HepG2 (cell line): ENCODE measurements around the gene RNF13. TPM values are rescaled to one million over a fixed set of nuclear protein-coding genes. Genes with fewer than 3 reads are reported as not detected.

Experiments
- AGO2 ChIP-seq: fragments of 200-400 bp; formaldehyde crosslinking; optimal IDR thresholded peaks from 2 replicates; pipeline ENCODE3; 2017; ENCODE audit warnings: mild to moderate bottlenecking, low read depth, low read length, moderate library complexity
- FOXP1 ChIP-seq, 2 experiments: fragments of 450-650 bp in 1 of 2; IDR thresholded peaks; 2 replicates each; pipeline ENCODE4 v1.6.1; 2017 to 2018; ENCODE audit warnings: antibody characterized with exemption in 1 of 2
- GATA4 ChIP-seq: sonication (generic); IDR thresholded peaks from 2 replicates; pipeline ENCODE4 v1.6.1; 2016; ENCODE audit warnings: antibody characterized with exemption, low read depth, borderline replicate concordance
- KMT2A ChIP-seq: sonication (generic); formaldehyde crosslinking; IDR thresholded peaks from 2 replicates; pipeline ENCODE4 v1.4.0; 2020; ENCODE audit warnings: missing genetic modification reagents
- NFYC ChIP-seq: IDR thresholded peaks from 2 replicates; pipeline ENCODE4 v1.6.1; 2016; ENCODE audit warnings: missing genetic modification reagents, missing compliant biosample characterization
- PITX1 ChIP-seq: sonication (generic); formaldehyde crosslinking; IDR thresholded peaks from 2 replicates; pipeline ENCODE4 v1.5.1; 2020; ENCODE audit warnings: mild to moderate bottlenecking, missing genetic modification reagents
- RORA ChIP-seq: sonication (generic); formaldehyde crosslinking; IDR thresholded peaks from 2 replicates; pipeline ENCODE4 v1.5.0; 2020; ENCODE audit warnings: mild to moderate bottlenecking, missing genetic modification reagents, moderate library complexity
- SNAI1 ChIP-seq: sonication (generic); formaldehyde crosslinking; IDR thresholded peaks from 2 replicates; pipeline ENCODE4 v1.5.0; 2020; ENCODE audit warnings: mild to moderate bottlenecking, missing genetic modification reagents, borderline replicate concordance
- TBP ChIP-seq: sonication (generic); formaldehyde crosslinking; IDR thresholded peaks from 2 replicates; pipeline ENCODE4 v1.5.0; 2020; ENCODE audit warnings: missing genetic modification reagents
- ZBTB3 ChIP-seq: sonication (generic); formaldehyde crosslinking; IDR thresholded peaks from 2 replicates; pipeline ENCODE4 v1.4.0; 2020; ENCODE audit warnings: low read depth, mild to moderate bottlenecking, moderate library complexity, missing genetic modification reagents, borderline replicate concordance
- ZBTB7A ChIP-seq: sonication (generic); formaldehyde crosslinking; IDR thresholded peaks from 2 replicates; pipeline ENCODE4 v1.8.0; 2022; ENCODE audit warnings: mild to moderate bottlenecking, missing genetic modification reagents
- ZBTB8A ChIP-seq: sonication (generic); formaldehyde crosslinking; IDR thresholded peaks from 2 replicates; pipeline ENCODE4 v1.4.0; 2020; ENCODE audit warnings: mild to moderate bottlenecking, low read depth, missing genetic modification reagents, borderline replicate concordance
- ZMYM4 ChIP-seq: sonication (generic); formaldehyde crosslinking; IDR thresholded peaks from 2 replicates; pipeline ENCODE4 v1.8.1; 2023; ENCODE audit warnings: mild to moderate bottlenecking, missing genetic modification reagents
- ZNF160 ChIP-seq: sonication (generic); formaldehyde crosslinking; IDR thresholded peaks from 2 replicates; pipeline ENCODE4 v1.8.0; 2022; ENCODE audit warnings: mild to moderate bottlenecking, inconsistent platforms, missing genetic modification reagents
- ZNF180 ChIP-seq: sonication (generic); formaldehyde crosslinking; IDR thresholded peaks from 2 replicates; pipeline ENCODE4 v1.4.0; 2020; ENCODE audit warnings: low read depth, missing genetic modification reagents, borderline replicate concordance
- ZNF24 ChIP-seq: fragments of 450-650 bp; IDR thresholded peaks from 2 replicates; pipeline ENCODE4 v1.6.1; 2017; ENCODE audit warnings: antibody characterized with exemption, mild to moderate bottlenecking
- ZNF260 ChIP-seq: sonication (generic); formaldehyde crosslinking; IDR thresholded peaks from 2 replicates; pipeline ENCODE4 v1.4.0; 2020; ENCODE audit warnings: missing genetic modification reagents, low read depth, mild to moderate bottlenecking, borderline replicate concordance
- ZNF274 ChIP-seq: sonication (generic); formaldehyde crosslinking; IDR thresholded peaks from 2 replicates; pipeline ENCODE4 v1.5.1; 2020; ENCODE audit warnings: mild to moderate bottlenecking, missing genetic modification reagents
- ZNF354B ChIP-seq: sonication (generic); formaldehyde crosslinking; IDR thresholded peaks from 2 replicates; pipeline ENCODE4 v1.8.0; 2022; ENCODE audit warnings: mild to moderate bottlenecking, missing genetic modification reagents
- ZNF501 ChIP-seq: sonication (generic); formaldehyde crosslinking; IDR thresholded peaks from 2 replicates; pipeline ENCODE4 v1.5.1; 2020; ENCODE audit warnings: mild to moderate bottlenecking, moderate library complexity, missing genetic modification reagents
- ZNF552 ChIP-seq: sonication (generic); formaldehyde crosslinking; IDR thresholded peaks from 2 replicates; pipeline ENCODE4 v1.9.0; 2022; ENCODE audit warnings: missing genetic modification reagents, mild to moderate bottlenecking, borderline replicate concordance
- ZNF713 ChIP-seq: sonication (generic); formaldehyde crosslinking; IDR thresholded peaks from 2 replicates; pipeline ENCODE4 v1.4.0; 2020; ENCODE audit warnings: mild to moderate bottlenecking, missing genetic modification reagents
- polyA plus RNA-seq, 8 experiments: library from polyadenylated mRNA; depleted of rRNA in 3 of 8; stranded (reverse) in 7 of 8; unstranded in 1 of 8; fragments of >200 nt; fragmentation: Illumina TruSeq in 4 of 8; extraction: Trizol in 4 of 8; gene quantifications; 2 replicates each; pipeline versions ENCODE4 v1.2.1 to v1.2.3, GENCODE V29; 2011 to 2016; ENCODE audit warnings: low read depth in 4 of 8, missing spikeins in 1 of 8, mixed read lengths in 1 of 8; ENCODE audit not compliant: insufficient read depth in 1 of 8
- total RNA-seq, 5 experiments: library from RNA; depleted of rRNA; stranded (reverse); fragments of >200 nt; fragmentation: Illumina TruSeq; extraction: Trizol; gene quantifications; 2 replicates each; pipeline ENCODE4 v1.2.3, GENCODE V29; 2016; ENCODE audit warnings: low read depth in 1 of 5
- TF ChIP-seq, protein P1 (sequence below): sonication (generic); formaldehyde crosslinking; IDR thresholded peaks from 2 replicates; pipeline ENCODE4 v1.4.0; 2020; ENCODE audit warnings: mild to moderate bottlenecking, missing genetic modification reagents
- TF ChIP-seq, protein P2 (sequence below): sonication (generic); formaldehyde crosslinking; IDR thresholded peaks from 2 replicates; pipeline ENCODE4 v1.4.0; 2020; ENCODE audit warnings: missing genetic modification reagents
- TF ChIP-seq, protein P3 (sequence below): sonication (generic); formaldehyde crosslinking; IDR thresholded peaks from 2 replicates; pipeline ENCODE4 v1.4.0; 2020; ENCODE audit warnings: mild to moderate bottlenecking, missing genetic modification reagents

Gene RNF13
- total and polyA plus RNA-seq, 2 of the 13 experiments (the other 11 are each of a cell fraction or from before 2014, with no cell fraction given): 39.8 to 46.0 TPM

DNA sequence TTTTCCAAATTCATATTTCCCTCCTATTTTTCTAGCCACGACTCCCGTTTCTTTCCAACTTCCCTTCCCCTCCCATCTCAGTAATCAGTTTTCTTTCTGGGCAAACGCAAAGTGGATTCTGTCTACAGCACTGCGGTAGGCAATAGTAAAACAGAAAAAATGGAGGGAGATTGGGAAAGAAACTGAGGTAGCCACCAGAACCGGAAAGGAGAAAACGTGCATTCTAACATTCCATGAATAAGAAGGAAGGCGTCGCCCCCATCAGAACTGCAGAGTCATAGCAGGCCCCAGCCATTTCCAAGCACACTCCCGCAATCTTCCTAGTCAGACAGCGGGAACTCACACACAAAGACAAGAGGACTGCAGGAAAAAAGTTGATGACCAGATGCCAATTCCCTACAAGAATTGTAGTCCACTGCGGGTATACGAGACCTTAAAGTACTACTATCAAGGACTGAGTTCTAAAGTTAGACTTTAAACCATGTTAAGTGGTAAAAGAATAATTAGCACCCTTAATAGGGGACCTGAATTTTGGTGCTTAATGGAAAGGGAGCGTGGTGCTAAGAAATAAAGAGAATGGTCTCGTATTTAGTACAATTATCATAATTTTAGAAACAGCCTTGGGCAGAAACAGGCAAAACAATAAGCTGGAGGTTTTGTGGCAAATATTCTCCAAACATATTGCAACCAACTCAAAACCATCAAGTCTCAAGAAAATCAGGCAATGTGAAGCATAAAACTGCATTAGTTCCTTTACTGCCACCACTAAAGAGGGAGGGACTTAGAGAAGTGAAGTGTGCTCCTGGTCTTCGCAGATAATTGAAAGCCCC, 156.3 kb downstream of the RNF13 start (continued):
- no peak for TF ChIP-seq ZNF24
- no peak for TF ChIP-seq AGO2
- TF ChIP-seq RORA (CRISPR knock-in tag): no peak
- TF ChIP-seq PITX1: peak; percentile 30; the same call in 1 of the 2 replicates
- TF ChIP-seq FOXP1 (IDR thresholded peaks at IDR 0.05): no peak
- TF ChIP-seq FOXP1 (CRISPR knock-in tag; IDR thresholded peaks at IDR 0.05): no peak
- TF ChIP-seq ZNF354B (CRISPR knock-in tag): no peak
- TF ChIP-seq ZNF160 (CRISPR knock-in tag): no peak
- TF ChIP-seq ZNF180 (CRISPR knock-in tag): no peak
- TF ChIP-seq TBP: no peak
- TF ChIP-seq ZNF274: no peak
- TF ChIP-seq ZNF260 (CRISPR knock-in tag): no peak
- TF ChIP-seq NFYC (CRISPR knock-in tag): no peak
- TF ChIP-seq, protein P1, sequence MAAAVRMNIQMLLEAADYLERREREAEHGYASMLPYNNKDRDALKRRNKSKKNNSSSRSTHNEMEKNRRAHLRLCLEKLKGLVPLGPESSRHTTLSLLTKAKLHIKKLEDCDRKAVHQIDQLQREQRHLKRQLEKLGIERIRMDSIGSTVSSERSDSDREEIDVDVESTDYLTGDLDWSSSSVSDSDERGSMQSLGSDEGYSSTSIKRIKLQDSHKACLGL (CRISPR knock-in tag): no peak
- TF ChIP-seq ZNF501 (CRISPR knock-in tag): peak; percentile 45; the same call in 1 of the 2 replicates
- TF ChIP-seq, protein P2, sequence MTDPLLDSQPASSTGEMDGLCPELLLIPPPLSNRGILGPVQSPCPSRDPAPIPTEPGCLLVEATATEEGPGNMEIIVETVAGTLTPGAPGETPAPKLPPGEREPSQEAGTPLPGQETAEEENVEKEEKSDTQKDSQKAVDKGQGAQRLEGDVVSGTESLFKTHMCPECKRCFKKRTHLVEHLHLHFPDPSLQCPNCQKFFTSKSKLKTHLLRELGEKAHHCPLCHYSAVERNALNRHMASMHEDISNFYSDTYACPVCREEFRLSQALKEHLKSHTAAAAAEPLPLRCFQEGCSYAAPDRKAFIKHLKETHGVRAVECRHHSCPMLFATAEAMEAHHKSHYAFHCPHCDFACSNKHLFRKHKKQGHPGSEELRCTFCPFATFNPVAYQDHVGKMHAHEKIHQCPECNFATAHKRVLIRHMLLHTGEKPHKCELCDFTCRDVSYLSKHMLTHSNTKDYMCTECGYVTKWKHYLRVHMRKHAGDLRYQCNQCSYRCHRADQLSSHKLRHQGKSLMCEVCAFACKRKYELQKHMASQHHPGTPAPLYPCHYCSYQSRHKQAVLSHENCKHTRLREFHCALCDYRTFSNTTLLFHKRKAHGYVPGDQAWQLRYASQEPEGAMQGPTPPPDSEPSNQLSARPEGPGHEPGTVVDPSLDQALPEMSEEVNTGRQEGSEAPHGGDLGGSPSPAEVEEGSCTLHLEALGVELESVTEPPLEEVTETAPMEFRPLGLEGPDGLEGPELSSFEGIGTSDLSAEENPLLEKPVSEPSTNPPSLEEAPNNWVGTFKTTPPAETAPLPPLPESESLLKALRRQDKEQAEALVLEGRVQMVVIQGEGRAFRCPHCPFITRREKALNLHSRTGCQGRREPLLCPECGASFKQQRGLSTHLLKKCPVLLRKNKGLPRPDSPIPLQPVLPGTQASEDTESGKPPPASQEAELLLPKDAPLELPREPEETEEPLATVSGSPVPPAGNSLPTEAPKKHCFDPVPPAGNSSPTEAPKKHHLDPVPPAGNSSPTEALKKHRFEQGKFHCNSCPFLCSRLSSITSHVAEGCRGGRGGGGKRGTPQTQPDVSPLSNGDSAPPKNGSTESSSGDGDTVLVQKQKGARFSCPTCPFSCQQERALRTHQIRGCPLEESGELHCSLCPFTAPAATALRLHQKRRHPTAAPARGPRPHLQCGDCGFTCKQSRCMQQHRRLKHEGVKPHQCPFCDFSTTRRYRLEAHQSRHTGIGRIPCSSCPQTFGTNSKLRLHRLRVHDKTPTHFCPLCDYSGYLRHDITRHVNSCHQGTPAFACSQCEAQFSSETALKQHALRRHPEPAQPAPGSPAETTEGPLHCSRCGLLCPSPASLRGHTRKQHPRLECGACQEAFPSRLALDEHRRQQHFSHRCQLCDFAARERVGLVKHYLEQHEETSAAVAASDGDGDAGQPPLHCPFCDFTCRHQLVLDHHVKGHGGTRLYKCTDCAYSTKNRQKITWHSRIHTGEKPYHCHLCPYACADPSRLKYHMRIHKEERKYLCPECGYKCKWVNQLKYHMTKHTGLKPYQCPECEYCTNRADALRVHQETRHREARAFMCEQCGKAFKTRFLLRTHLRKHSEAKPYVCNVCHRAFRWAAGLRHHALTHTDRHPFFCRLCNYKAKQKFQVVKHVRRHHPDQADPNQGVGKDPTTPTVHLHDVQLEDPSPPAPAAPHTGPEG (CRISPR knock-in tag): no peak
- no peak; the same call in 1 of the 2 replicates for TF ChIP-seq ZBTB7A (CRISPR knock-in tag)
- peak; percentile 50; the same call in 1 of the 2 replicates for TF ChIP-seq KMT2A
- TF ChIP-seq, protein P3, sequence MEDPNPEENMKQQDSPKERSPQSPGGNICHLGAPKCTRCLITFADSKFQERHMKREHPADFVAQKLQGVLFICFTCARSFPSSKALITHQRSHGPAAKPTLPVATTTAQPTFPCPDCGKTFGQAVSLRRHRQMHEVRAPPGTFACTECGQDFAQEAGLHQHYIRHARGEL: no peak
- TF ChIP-seq GATA4: no peak
- TF ChIP-seq ZBTB3: no peak
- no peak for TF ChIP-seq ZMYM4 (CRISPR knock-in tag)
- no peak for TF ChIP-seq ZNF713 (CRISPR knock-in tag)
- no peak for TF ChIP-seq ZNF552 (CRISPR knock-in tag)
- TF ChIP-seq SNAI1 (CRISPR knock-in tag): no peak
- no peak for TF ChIP-seq ZBTB8A (CRISPR knock-in tag)
